ENCODE data around the gene KRTAP10-3.

DNA sequence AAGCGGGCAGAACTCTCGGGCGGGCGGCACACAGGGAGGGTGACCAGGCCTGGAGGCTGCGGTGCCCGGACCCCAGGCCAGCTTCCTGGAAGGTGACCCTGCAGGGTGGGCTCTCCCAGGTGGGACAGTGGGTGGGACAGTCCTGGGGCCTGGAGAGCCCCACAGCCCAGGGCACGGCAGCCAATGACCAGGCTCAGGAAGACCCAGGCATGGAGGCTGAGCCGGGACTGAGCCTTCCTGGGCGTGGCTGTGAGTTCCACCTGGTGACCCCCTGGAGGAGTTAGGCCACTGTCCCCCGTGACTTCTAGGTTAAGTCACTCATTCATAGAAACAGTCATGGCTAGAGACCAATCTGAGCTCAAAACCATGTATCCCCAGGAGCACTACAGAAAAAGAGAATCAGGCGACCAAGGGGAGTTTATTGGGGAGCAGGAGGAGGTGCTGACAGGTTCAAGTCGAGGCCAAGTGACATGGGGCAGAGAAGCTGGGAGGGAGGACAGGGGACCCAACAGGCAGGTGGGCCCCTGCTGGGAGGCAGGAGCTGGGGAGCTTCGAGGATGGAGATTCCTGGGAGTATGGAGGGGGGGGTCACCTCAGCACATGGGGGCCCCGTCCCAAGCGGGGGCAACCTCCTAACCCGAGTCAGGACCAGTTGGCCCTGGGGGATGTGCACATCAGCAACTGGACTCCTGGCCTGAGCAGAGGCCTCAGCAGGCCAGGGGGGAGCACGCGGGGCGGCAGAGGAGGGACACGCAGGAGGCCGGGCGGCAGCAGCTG is 20.6 kb upstream of the KRTAP10-3 start:
- TF ChIP-seq SMC3 (IDR thresholded peaks at IDR 0.05; ENCODE audit: low read depth, low read length) = no peak
- TF ChIP-seq, protein P1, sequence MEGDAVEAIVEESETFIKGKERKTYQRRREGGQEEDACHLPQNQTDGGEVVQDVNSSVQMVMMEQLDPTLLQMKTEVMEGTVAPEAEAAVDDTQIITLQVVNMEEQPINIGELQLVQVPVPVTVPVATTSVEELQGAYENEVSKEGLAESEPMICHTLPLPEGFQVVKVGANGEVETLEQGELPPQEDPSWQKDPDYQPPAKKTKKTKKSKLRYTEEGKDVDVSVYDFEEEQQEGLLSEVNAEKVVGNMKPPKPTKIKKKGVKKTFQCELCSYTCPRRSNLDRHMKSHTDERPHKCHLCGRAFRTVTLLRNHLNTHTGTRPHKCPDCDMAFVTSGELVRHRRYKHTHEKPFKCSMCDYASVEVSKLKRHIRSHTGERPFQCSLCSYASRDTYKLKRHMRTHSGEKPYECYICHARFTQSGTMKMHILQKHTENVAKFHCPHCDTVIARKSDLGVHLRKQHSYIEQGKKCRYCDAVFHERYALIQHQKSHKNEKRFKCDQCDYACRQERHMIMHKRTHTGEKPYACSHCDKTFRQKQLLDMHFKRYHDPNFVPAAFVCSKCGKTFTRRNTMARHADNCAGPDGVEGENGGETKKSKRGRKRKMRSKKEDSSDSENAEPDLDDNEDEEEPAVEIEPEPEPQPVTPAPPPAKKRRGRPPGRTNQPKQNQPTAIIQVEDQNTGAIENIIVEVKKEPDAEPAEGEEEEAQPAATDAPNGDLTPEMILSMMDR (IDR thresholded peaks at IDR 0.05) = no peak
- no peak for TF ChIP-seq YY1 (IDR thresholded peaks at IDR 0.05; ENCODE audit: low read depth)
- no peak for TF ChIP-seq TCF12 (IDR thresholded peaks at IDR 0.05)
- TF ChIP-seq, protein P2, sequence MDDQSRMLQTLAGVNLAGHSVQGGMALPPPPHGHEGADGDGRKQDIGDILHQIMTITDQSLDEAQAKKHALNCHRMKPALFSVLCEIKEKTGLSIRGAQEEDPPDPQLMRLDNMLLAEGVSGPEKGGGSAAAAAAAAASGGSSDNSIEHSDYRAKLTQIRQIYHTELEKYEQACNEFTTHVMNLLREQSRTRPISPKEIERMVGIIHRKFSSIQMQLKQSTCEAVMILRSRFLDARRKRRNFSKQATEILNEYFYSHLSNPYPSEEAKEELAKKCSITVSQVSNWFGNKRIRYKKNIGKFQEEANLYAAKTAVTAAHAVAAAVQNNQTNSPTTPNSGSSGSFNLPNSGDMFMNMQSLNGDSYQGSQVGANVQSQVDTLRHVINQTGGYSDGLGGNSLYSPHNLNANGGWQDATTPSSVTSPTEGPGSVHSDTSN (IDR thresholded peaks at IDR 0.05) = no peak
- no peak for TF ChIP-seq MXI1 (IDR thresholded peaks at IDR 0.05; ENCODE audit: low read depth, low read length)
- TF ChIP-seq, protein P3, sequence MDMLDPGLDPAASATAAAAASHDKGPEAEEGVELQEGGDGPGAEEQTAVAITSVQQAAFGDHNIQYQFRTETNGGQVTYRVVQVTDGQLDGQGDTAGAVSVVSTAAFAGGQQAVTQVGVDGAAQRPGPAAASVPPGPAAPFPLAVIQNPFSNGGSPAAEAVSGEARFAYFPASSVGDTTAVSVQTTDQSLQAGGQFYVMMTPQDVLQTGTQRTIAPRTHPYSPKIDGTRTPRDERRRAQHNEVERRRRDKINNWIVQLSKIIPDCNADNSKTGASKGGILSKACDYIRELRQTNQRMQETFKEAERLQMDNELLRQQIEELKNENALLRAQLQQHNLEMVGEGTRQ (IDR thresholded peaks at IDR 0.05; ENCODE audit: borderline replicate concordance, low read depth, low read length) = no peak
- TF ChIP-seq, protein P4, sequence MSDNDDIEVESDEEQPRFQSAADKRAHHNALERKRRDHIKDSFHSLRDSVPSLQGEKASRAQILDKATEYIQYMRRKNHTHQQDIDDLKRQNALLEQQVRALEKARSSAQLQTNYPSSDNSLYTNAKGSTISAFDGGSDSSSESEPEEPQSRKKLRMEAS (IDR thresholded peaks at IDR 0.05; ENCODE audit: low read depth) = no peak
- TF ChIP-seq, protein P5, sequence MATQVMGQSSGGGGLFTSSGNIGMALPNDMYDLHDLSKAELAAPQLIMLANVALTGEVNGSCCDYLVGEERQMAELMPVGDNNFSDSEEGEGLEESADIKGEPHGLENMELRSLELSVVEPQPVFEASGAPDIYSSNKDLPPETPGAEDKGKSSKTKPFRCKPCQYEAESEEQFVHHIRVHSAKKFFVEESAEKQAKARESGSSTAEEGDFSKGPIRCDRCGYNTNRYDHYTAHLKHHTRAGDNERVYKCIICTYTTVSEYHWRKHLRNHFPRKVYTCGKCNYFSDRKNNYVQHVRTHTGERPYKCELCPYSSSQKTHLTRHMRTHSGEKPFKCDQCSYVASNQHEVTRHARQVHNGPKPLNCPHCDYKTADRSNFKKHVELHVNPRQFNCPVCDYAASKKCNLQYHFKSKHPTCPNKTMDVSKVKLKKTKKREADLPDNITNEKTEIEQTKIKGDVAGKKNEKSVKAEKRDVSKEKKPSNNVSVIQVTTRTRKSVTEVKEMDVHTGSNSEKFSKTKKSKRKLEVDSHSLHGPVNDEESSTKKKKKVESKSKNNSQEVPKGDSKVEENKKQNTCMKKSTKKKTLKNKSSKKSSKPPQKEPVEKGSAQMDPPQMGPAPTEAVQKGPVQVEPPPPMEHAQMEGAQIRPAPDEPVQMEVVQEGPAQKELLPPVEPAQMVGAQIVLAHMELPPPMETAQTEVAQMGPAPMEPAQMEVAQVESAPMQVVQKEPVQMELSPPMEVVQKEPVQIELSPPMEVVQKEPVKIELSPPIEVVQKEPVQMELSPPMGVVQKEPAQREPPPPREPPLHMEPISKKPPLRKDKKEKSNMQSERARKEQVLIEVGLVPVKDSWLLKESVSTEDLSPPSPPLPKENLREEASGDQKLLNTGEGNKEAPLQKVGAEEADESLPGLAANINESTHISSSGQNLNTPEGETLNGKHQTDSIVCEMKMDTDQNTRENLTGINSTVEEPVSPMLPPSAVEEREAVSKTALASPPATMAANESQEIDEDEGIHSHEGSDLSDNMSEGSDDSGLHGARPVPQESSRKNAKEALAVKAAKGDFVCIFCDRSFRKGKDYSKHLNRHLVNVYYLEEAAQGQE (IDR thresholded peaks at IDR 0.05; ENCODE audit: low read depth, low read length) = no peak
- no peak for TF ChIP-seq JUND (IDR thresholded peaks at IDR 0.05)
- no peak for TF ChIP-seq EZH2phosphoT487 (IDR thresholded peaks at IDR 0.05; ENCODE audit: borderline replicate concordance, low read depth)
- no peak for TF ChIP-seq SIN3A (IDR thresholded peaks at IDR 0.05; ENCODE audit: borderline replicate concordance, low read depth, low read length)

All from SK-N-SH (cell line).